ENCODE data around the gene OR11H6.
"Not testable (repeated sequence)": the region's sequence is repeated elsewhere in the genome, so short reads cannot be mapped to it uniquely, and the experiment has no call there.

Gene OR11H6

GRCh38 chr14:20184181-20184580 is 39.3 kb upstream of the OR11H6 start:
- no peak for DNase-seq (ENCODE audit: low read depth, low spot score)
- ChIA-PET POLR2A (no interaction called here), CTCF (no interaction called here)
- no peak overlapping the region for H3K4me3 ChIP-seq (ENCODE audit: low read depth, low read length)
- no peak for TF ChIP-seq CTCF (IDR thresholded peaks at IDR 0.05; ENCODE audit: insufficient read depth, low read length, missing control alignments)

- DNase-seq (ENCODE audit: low read depth, low spot score): no peak
- H3K4me3 ChIP-seq (ENCODE audit: low read depth, low read length): no peak within 1 kb of the TSS
- POLR2A ChIA-PET: no interaction called here
- no peak for TF ChIP-seq CTCF (IDR thresholded peaks at IDR 0.05; ENCODE audit: insufficient read depth, low read length, missing control alignments)
- CTCF ChIA-PET: no interaction called here
Measured at GRCh38 chr14:20190596-20190995, 32.9 kb upstream of the OR11H6 start, which contains the start of gene OR11G2. TSS of gene OR11G2 (plus strand) at chr14:20190896. CDS start at chr14:20197438, 6,542 bp downstream.

DNA sequence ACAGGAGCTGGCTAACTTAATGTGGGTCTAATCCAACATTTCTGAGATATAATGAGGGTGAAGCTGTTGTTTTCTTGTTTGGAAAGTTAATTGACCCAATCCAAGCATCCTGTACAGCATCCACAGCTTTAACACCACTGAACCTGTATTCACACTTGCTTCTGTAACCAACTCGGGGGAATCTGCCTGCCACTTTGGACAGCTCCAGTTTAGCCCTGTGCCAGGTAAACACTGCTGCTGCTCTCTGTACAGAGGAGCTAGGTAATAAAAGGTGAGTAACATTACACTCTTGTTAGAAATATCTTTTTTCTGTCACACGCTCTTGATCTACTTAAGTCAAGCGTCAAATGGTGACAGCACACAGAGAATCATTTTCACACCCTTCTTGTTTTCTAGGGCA is 32.1 kb upstream of the OR11H6 start:
- H3K4me3 ChIP-seq (ENCODE audit: low read depth, low read length): no peak overlapping the region
- ChIA-PET POLR2A (no interaction called here), CTCF (no interaction called here)
- no peak for DNase-seq (ENCODE audit: low read depth, low spot score)
- no peak for TF ChIP-seq CTCF (IDR thresholded peaks at IDR 0.05; ENCODE audit: insufficient read depth, low read length, missing control alignments)

DNA sequence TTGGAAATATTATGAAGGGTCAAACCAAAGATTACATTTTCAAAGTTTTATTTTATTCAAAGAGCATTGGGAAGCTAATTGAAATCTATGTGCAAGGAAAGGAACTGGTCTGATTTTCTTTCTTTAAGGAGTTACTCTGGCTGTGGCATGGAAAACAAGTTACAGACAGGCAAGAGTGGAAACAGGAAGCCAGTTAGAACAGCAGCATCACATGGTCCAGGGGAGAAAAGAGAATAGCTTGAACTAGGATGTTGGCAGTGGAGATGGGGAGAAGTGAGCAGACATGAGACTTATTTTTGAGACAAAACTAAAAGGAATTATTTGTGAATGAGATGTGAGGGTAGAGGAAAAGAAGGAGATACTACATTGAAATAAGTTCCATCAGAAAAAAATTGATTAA is 29.4 kb upstream of the OR11H6 start:
- CTCF ChIA-PET: no interaction called here
- POLR2A ChIA-PET: no interaction called here

GRCh38 chr14:20195170-20195569 is 28.3 kb upstream of the OR11H6 start:
- POLR2A ChIA-PET; H3K4me3 ChIP-seq (ENCODE audit: low read depth, low read length); DNase-seq (ENCODE audit: low read depth, low spot score); CTCF ChIA-PET: not testable (repeated sequence)

More for the DNA sequence above, 29.4 kb upstream of the OR11H6 start:
- DNase-seq (ENCODE audit: low read depth, low spot score): no peak
- TF ChIP-seq CTCF (IDR thresholded peaks at IDR 0.05; ENCODE audit: insufficient read depth, low read length, missing control alignments): no peak
- H3K4me3 ChIP-seq (ENCODE audit: low read depth, low read length): no peak overlapping the region

- CTCF ChIA-PET: no interaction called here
- TF ChIP-seq CTCF (IDR thresholded peaks at IDR 0.05; ENCODE audit: insufficient read depth, low read length, missing control alignments): no peak
- no peak overlapping the region for H3K4me3 ChIP-seq (ENCODE audit: low read depth, low read length)
- DNase-seq (ENCODE audit: low read depth, low spot score): no peak
- POLR2A ChIA-PET: no interaction called here
Measured at GRCh38 chr14:20195911-20196310, 27.6 kb upstream of the OR11H6 start.

GRCh38 chr14:20197459-20197858 is 26.1 kb upstream of the OR11H6 start:
- DNase-seq (ENCODE audit: low read depth, low spot score): no peak
- CTCF ChIA-PET: no interaction called here
- no peak overlapping the region for H3K4me3 ChIP-seq (ENCODE audit: low read depth, low read length)
- TF ChIP-seq CTCF (IDR thresholded peaks at IDR 0.05; ENCODE audit: insufficient read depth, low read length, missing control alignments): no peak
- POLR2A ChIA-PET: no interaction called here

Measured in AG04449 (cell line).